Subcutaneous adipose tissue (tissue), 4 donors: ENCODE data around the gene CCDC170. TPM values are rescaled to one million over a fixed set of nuclear protein-coding genes. Genes with fewer than 3 reads are reported as not detected.

ENCODE experiments used
- total RNA-seq, 4 donors: library from RNA; depleted of rRNA; stranded (reverse); fragments of >200 nt; gene quantifications; one replicate each; pipeline ENCODE4 v1.1.0, GENCODE V29; 2016
- TF ChIP-seq, protein P1 (sequence below): fragments of 450-650 bp; IDR thresholded peaks from one replicate; pipeline ENCODE4 v1.5.1; 2016; ENCODE audit warnings: low read depth, mild to moderate bottlenecking, control low read depth, antibody characterized with exemption, moderate library complexity

The CCDC170 gene
- total RNA-seq, 4 donors from 2014 or later, result 7.0 to 16.6 (median 9.6) TPM

DNA sequence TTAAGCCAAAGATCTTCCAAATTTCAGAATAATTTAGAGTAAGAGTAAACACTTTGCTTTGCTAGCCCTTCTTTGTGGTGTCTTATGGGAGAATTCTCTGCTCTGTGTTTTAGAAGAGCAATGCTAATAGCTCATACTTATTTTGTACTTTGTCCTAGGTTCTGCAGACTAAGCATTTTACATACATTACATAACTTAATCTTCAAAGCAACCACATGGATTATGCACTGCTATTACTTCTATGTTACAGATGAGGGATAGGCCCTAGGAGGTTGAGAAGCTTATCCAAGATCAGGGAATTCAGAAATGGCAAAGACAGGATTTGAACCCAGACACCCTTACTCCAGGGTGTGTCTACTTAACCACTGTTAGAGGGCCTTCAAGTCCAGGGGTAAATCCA, 9.8 kb upstream of the CCDC170 start:
- TF ChIP-seq, protein P1, sequence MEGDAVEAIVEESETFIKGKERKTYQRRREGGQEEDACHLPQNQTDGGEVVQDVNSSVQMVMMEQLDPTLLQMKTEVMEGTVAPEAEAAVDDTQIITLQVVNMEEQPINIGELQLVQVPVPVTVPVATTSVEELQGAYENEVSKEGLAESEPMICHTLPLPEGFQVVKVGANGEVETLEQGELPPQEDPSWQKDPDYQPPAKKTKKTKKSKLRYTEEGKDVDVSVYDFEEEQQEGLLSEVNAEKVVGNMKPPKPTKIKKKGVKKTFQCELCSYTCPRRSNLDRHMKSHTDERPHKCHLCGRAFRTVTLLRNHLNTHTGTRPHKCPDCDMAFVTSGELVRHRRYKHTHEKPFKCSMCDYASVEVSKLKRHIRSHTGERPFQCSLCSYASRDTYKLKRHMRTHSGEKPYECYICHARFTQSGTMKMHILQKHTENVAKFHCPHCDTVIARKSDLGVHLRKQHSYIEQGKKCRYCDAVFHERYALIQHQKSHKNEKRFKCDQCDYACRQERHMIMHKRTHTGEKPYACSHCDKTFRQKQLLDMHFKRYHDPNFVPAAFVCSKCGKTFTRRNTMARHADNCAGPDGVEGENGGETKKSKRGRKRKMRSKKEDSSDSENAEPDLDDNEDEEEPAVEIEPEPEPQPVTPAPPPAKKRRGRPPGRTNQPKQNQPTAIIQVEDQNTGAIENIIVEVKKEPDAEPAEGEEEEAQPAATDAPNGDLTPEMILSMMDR, result no peak

GRCh38 chr6:151488226-151488625, 5.6 kb upstream of the CCDC170 start:
- TF ChIP-seq, protein P1, result no peak

DNA sequence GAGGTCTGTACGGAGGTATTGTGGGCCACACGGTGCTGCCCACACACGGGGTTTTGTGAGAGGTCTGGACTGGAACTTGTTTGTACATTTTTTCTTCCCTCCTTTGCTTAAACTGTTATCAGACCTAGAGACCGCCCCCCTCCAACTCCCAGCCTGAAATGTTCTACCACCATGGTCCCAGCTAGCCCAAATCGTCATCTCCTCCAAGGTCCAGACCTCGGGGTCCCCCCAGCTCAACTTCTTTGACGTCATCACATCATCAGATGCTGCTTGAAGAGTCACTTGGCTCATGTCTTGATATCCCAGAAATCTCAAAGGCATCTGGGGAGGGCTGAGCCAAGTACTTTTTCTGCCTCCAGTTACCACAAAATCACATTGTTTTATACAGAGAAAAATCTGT, 2.8 kb upstream of the CCDC170 start:
- TF ChIP-seq, protein P1, result no peak

DNA sequence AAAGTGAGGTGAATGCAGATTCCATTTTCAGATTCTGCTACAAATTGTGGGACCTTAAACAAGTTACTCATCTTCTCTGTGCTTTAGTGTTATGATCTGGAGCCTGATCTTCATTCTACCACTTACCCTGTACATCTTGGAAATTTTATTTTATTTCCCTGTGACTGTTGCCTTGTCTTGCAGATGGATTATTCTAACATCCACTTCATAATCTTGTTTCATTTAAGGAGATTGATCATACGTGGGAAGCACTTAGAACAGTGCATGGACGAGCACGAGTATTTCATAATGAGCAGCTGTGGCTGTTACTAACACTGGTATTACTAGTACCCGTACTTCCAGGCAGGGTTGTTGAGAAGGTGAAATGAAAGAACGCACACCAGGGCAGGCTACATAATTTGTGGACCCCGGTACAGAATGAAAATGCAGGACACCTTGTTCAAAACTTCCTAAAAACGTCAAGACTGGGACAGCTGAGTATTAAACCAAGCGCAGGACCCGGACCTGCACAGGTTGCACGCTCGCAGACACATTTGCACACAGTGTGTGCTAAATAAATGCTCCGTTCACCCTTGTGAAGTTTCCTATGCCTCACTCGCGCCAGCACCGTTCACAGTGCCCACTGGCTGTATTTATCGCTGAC, 535 bp upstream of the CCDC170 start:
- TF ChIP-seq, protein P1, result no peak

GRCh38 chr6:151494235-151494935, 568 bp downstream of the CCDC170 start:
- TF ChIP-seq, protein P1, result no peak

DNA sequence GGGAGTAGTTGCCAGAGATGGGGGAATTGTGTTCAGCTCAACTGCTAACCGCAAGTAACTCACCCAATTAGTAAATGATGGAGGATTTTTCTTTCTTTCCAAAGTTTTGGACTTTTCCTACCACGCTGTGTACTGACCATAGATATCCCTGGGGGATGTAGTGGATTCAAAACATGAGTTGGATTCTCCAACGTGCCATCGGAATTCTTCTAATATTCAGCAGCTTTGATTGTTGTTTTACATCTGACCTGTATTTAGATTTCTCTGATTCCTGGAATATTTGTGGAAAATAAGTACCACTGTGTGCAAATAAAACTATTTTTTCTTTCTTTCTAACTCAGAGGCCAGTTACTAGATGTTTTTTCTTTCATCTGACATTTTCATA, 1.1 kb downstream of the CCDC170 start:
- TF ChIP-seq, protein P1, result no peak

GRCh38 chr6:151495380-151495779, 1.6 kb downstream of the CCDC170 start:
- TF ChIP-seq, protein P1, result no peak
